GM20000 (cell line): ENCODE results near the gene TFDP2.
"Not testable (repeated sequence)": the region's sequence is repeated elsewhere in the genome, so short reads cannot be mapped to it uniquely, and the experiment has no call there.

Source experiments
- DNase-seq: peaks from one replicate; pipeline ENCODE4 v3.0.0; 2012; ENCODE audit warnings: low spot score
- CTCF ChIP-seq: IDR thresholded peaks from 2 replicates; pipeline ENCODE4 v1.5.1; 2012; ENCODE audit warnings: mild to moderate bottlenecking, control low read depth; ENCODE audit errors: extremely low read depth, missing control alignments

TFDP2 gene

GRCh38 chr3:142081178-142081577, 68.2 kb downstream of the TFDP2 start:
- no peak for TF ChIP-seq CTCF
- no peak for DNase-seq

- no peak for DNase-seq
- TF ChIP-seq CTCF, result no peak
Observed at GRCh38 chr3:142077859-142078500, 71.4 kb downstream of the TFDP2 start.

- TF ChIP-seq CTCF, result no peak
- no peak for DNase-seq
Observed at GRCh38 chr3:142077155-142077858, 72.0 kb downstream of the TFDP2 start.

- not testable (repeated sequence) for DNase-seq
Observed at GRCh38 chr3:142075656-142076055, 73.7 kb downstream of the TFDP2 start.

- TF ChIP-seq CTCF, result no peak
- no peak for DNase-seq
Observed at GRCh38 chr3:142072816-142073215, 76.5 kb downstream of the TFDP2 start.

GRCh38 chr3:142065932-142066331, 83.4 kb downstream of the TFDP2 start:
- no peak for TF ChIP-seq CTCF
- no peak for DNase-seq

GRCh38 chr3:142065344-142065743, 84.0 kb downstream of the TFDP2 start:
- no peak for DNase-seq
- TF ChIP-seq CTCF, result no peak

GRCh38 chr3:142064454-142064853, 84.9 kb downstream of the TFDP2 start:
- DNase-seq, result no peak
- no peak for TF ChIP-seq CTCF
